ENCODE results near the gene ARID3A. TPM values are rescaled to one million over a fixed set of nuclear protein-coding genes. Genes with fewer than 3 reads are reported as not detected.

The ARID3A gene
- total RNA-seq, 1 experiment from 2014 or later = 12.2 TPM

DNA sequence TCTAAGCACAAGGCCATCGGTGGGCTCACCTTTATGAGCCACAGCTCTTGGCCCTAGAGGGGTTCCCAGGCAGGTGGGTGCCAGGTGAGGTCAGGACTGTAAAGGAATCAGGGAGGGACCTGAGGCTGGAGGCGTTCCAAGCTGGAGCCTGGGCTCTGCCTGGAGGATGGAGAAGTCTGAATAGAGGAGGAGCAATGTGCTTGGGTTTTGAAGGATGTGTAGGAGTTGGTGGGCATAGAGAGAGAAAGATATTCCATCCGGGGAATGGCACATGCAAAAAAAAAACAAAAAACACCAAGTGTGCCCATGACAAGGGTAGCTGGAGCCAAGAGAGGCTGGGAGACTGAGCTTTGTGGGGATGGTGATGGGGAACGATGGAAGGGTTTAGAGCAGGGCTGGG lies 76.8 kb downstream of the ARID3A start:
- no peak for DNase-seq (ENCODE audit: low read depth)
- in situ Hi-C loops (cut with HindIII; ENCODE audit: low pct_unique_long_range_greater_than_20kb, low sequenced_read_pairs) = no loop called here

GRCh38 chr19:1003283-1003682 lies 77.4 kb downstream of the ARID3A start:
- in situ Hi-C loops (cut with HindIII; ENCODE audit: low pct_unique_long_range_greater_than_20kb, low sequenced_read_pairs) = no loop called here
- no peak for DNase-seq (ENCODE audit: low read depth)

- DNase-seq (ENCODE audit: low read depth) = no peak
- in situ Hi-C loops (cut with HindIII; ENCODE audit: low pct_unique_long_range_greater_than_20kb, low sequenced_read_pairs) = no loop called here
Observed at GRCh38 chr19:1004204-1004802, 78.5 kb downstream of the ARID3A start.

DNA sequence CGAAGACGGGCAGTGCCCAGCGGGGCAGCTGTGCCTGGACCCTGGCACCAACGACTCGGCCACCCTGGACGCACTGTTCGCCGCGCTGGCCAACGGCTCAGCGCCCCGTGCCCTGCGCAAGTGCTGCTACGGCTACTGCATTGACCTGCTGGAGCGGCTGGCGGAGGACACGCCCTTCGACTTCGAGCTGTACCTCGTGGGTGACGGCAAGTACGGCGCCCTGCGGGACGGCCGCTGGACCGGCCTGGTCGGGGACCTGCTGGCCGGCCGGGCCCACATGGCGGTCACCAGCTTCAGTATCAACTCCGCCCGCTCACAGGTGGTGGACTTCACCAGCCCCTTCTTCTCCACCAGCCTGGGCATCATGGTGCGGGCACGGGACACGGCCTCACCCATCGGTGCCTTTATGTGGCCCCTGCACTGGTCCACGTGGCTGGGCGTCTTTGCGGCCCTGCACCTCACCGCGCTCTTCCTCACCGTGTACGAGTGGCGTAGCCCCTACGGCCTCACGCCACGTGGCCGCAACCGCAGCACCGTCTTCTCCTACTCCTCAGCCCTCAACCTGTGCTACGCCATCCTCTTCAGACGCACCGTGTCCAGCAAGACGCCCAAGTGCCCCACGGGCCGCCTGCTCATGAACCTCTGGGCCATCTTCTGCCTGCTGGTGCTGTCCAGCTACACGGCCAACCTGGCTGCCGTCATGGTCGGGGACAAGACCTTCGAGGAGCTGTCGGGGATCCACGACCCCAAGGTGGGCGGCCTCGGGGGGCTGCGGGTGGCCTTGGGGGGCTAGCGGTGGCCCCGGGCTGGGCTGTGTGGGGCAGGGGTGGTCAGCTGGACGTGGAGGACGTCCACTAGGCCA lies 79.2 kb downstream of the ARID3A start:
- no peak for DNase-seq (ENCODE audit: low read depth)
- in situ Hi-C loops (cut with HindIII; ENCODE audit: low pct_unique_long_range_greater_than_20kb, low sequenced_read_pairs) = no loop called here

DNA sequence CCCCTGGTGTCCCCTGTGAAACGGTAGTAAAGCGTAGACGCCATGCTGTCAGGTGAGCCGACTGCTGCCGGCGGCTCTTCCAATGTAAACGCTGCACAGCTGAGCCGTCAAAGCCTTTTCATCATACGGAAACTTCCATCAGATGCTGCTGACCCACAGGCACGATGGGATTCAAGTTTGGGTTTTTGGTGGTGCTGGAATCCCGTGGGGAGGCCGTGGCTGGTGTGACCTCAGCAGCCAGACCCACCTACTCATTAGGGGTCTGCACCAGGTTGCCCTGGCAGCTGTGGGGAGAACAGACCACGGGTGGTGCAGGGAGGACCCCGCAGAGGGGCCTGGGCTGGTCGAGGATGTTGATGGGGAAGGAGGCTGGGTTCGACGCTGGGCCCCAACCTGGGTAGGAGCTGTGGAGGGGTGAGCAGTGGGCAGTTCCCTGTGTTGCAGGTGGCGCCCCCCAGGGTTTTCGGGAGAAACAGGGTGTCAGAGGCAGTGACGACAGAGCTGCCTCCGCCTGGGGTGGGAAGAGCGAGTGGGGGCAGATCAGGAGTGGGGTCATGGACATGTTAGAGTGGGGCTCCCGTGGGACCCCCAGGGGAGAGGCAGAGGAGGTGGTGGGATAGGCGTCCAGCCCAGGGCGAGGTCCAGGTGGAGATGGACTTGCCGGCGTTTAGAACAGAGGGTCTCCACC lies 81.0 kb downstream of the ARID3A start:
- in situ Hi-C loops (cut with HindIII; ENCODE audit: low pct_unique_long_range_greater_than_20kb, low sequenced_read_pairs) = no loop called here
- DNase-seq (ENCODE audit: low read depth) = no peak

DNA sequence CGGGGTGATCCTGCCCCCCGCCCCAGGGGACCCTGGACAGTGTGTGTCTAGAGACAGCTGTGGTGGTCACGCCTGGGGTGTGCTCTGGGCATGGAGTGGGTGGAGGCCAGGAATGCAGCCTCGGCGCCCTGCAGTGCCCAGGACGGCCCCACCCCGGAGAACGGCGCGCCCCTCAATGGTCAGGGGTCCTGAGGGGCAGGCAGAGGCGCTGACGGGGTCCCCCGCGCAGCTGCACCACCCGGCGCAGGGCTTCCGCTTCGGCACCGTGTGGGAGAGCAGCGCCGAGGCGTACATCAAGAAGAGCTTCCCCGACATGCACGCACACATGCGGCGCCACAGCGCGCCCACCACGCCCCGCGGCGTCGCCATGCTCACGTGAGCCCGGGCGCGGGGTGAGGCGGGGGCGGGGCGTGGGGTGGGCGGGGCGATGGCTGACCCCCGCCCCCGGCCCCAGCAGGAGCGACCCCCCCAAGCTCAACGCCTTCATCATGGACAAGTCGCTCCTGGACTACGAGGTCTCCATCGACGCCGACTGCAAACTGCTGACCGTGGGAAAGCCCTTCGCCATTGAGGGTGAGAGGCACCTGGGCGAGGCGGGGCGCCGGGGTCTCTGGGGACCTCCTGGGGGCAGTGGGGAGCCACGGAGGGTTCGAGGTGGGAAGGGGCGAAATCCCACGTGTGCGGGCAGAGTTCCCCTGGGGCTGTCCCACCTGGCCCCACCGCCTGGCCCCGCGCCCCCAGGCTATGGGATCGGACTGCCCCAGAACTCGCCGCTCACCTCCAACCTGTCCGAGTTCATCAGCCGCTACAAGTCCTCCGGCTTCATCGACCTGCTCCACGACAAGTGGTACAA lies 81.8 kb downstream of the ARID3A start:
- in situ Hi-C loops (cut with HindIII; ENCODE audit: low pct_unique_long_range_greater_than_20kb, low sequenced_read_pairs) = no loop called here
- no peak for DNase-seq (ENCODE audit: low read depth)

GRCh38 chr19:1008268-1009040 lies 82.6 kb downstream of the ARID3A start:
- no peak for DNase-seq (ENCODE audit: low read depth)
- in situ Hi-C loops (cut with HindIII; ENCODE audit: low pct_unique_long_range_greater_than_20kb, low sequenced_read_pairs) = no loop called here

DNA sequence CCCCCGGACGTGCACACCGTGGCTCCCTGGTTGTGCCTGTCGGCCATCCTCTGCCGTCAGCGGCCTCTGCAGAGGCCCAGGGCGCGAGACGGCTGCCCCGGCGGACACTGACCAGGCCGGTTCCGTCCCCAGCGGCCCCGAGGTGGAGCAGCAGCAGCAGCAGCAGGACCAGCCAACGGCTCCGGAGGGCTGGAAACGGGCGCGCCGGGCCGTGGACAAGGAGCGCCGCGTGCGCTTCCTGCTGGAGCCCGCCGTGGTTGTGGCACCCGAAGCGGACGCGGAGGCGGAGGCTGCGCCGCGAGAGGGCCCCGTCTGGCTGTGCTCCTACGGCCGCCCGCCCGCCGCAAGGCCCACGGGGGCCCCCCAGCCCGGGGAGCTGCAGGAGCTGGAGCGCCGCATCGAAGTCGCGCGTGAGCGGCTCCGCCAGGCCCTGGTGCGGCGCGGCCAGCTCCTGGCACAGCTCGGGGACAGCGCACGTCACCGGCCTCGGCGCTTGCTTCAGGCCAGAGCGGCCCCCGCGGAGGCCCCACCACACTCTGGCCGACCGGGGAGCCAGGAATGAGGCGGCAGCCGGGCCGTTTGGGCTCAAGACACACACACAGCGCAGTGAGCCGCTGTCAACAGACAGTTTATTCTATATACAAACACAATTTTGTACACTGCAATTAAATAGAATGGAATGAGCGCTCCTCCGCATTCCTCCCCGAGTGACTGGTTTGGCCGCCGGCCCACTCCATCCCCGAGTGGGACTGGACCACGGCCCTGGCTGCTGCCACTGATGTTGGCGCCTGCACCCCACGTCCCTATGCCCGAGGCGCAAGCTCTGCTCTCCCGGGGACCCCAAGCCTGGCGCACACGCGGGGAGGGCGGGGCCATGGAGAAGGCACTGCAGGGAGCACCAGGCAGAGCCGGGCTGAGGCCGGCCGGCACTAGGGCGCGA lies 83.5 kb downstream of the ARID3A start:
- in situ Hi-C loops (cut with HindIII; ENCODE audit: low pct_unique_long_range_greater_than_20kb, low sequenced_read_pairs) = no loop called here
- no peak for DNase-seq (ENCODE audit: low read depth)

GRCh38 chr19:1009981-1010538 lies 84.2 kb downstream of the ARID3A start:
- no peak for DNase-seq (ENCODE audit: low read depth)
- in situ Hi-C loops (cut with HindIII; ENCODE audit: low pct_unique_long_range_greater_than_20kb, low sequenced_read_pairs) = no loop called here

GRCh38 chr19:1010586-1011510 lies 85.0 kb downstream of the ARID3A start:
- no peak for DNase-seq (ENCODE audit: low read depth)
- in situ Hi-C loops (cut with HindIII; ENCODE audit: low pct_unique_long_range_greater_than_20kb, low sequenced_read_pairs) = no loop called here

- no peak for DNase-seq (ENCODE audit: low read depth)
- in situ Hi-C loops (cut with HindIII; ENCODE audit: low pct_unique_long_range_greater_than_20kb, low sequenced_read_pairs) = no loop called here
Observed at GRCh38 chr19:1011831-1012333, 86.0 kb downstream of the ARID3A start.

DNA sequence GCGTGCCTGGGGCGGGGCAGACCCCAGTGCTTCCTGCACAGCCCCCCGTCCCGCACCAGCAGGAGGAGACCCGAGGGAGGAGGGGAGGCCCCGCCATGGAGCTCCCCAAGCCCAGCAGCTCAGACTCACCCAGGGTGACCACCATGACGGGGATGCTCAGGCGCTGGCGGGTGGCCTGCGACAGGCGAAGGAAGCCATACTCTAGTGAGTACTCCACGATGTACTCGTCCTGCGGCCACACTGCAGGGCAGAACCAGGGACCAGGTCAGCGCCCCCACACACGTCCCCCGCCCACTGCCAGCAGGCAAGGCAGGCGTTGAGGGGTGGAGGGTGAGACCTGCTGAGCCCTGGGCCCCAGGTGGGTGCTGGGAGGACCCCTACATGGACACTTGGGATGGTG lies 86.5 kb downstream of the ARID3A start:
- in situ Hi-C loops (cut with HindIII; ENCODE audit: low pct_unique_long_range_greater_than_20kb, low sequenced_read_pairs) = no loop called here
- no peak for DNase-seq (ENCODE audit: low read depth)

- in situ Hi-C loops (cut with HindIII; ENCODE audit: low pct_unique_long_range_greater_than_20kb, low sequenced_read_pairs) = no loop called here
- no peak for DNase-seq (ENCODE audit: low read depth)
Observed at GRCh38 chr19:1013218-1013617, 87.4 kb downstream of the ARID3A start.

DNA sequence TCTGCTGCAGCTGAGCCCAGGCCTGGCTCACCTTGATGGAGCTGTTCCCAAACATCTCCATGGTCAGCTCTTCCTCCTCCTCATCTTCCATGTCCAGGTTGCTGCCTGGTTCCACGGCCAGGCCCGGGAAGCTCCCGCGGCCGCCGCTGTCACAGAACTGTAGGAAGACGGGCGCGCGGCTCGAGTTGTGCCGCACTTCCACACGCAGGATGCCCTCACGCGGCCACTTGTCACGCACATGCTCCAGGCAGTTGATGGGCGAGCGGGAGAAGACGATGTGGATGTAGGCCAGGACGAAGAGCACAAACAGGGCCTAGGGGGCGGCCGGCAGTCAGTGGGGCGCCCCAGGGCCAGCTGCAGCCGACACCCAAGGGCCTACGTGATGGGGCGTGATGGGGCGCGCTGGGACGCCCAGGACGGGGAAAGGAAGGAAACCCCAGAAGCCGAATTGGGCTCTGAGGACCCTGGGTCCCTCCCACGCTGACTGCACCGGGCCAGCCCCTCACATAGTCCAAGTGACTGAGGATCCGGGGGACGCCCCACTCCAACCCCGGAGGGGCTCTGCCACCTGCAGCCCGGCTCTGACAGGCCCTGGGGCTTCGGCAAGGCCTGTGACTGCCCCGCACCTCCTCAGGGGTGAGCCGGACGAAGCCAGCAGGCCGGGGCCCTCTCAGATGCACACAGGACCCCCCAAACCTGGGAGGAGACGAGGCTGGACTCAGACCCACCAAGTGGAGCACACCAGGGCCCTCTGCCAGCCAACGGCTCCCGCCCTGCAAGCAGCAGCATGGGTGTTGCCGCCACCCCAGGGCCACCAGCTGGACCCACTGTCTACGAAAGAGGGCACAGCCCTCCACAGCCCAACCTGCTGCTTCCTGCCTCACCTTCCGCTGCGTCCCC lies 88.6 kb downstream of the ARID3A start:
- in situ Hi-C loops (cut with HindIII; ENCODE audit: low pct_unique_long_range_greater_than_20kb, low sequenced_read_pairs) = no loop called here
- no peak for DNase-seq (ENCODE audit: low read depth)
